Gastrocnemius medialis (tissue), 4 donors: ENCODE measurements around the gene TMTC2.

Source experiments
- CTCF ChIP-seq, 5 experiments: fragments of 450-650 bp in 3 of 5; fragments of 200-600 bp in 2 of 5; sonication (generic) in 2 of 5; IDR thresholded peaks in 4 of 5; conservative IDR thresholded peaks in 1 of 5; 1 replicate in 4 of 5; 2 replicates in 1 of 5; pipeline ENCODE4 v1.5.1; 2016 to 2019; ENCODE audit warnings: antibody characterized with exemption in 5 of 5, mild to moderate bottlenecking in 3 of 5, moderate library complexity in 3 of 5
- POLR2A ChIP-seq, 2 donors: fragments of 450-650 bp; IDR thresholded peaks; one replicate each; pipeline ENCODE4 v1.6.1; 2017; ENCODE audit warnings: antibody characterized with exemption in 2 of 2, mild to moderate bottlenecking in 2 of 2, moderate library complexity in 2 of 2

GRCh38 chr12:83123039-83123438, 436.3 kb downstream of the TMTC2 start:
- TF ChIP-seq CTCF (IDR thresholded peaks at IDR 0.05 in 4 of 5, conservative IDR thresholded peaks at IDR 0.05 in 1 of 5) (no peak), POLR2A (IDR thresholded peaks at IDR 0.05) (no peak)
